ENCODE data around the gene GRIN2A. TPM values are rescaled to one million over a fixed set of nuclear protein-coding genes. Genes with fewer than 3 reads are reported as not detected.

The GRIN2A gene
- total RNA-seq, 2 donors from 2014 or later: not detected

GRCh38 chr16:9723136-9723535, 459.1 kb downstream of the GRIN2A start:
- H3K4me1 Mint-ChIP-seq: no peaks in the 10 kb centered on the region
- H3K4me3 Mint-ChIP-seq: no peak overlapping the region
- no peak for ATAC-seq (replicated peaks)
- H3K27me3 Mint-ChIP-seq: no peaks in the 10 kb centered on the region
- H3K9me3 Mint-ChIP-seq: no peaks in the 10 kb centered on the region
- no peak overlapping the region for H3K27ac Mint-ChIP-seq
- H3K36me3 Mint-ChIP-seq (ENCODE audit: low read depth): no peaks in the 10 kb centered on the region

GRCh38 chr16:9713907-9714306, 468.3 kb downstream of the GRIN2A start:
- H3K4me3 Mint-ChIP-seq: no peak overlapping the region
- ATAC-seq (replicated peaks): no peak
- H3K4me1 Mint-ChIP-seq: no peaks in the 10 kb centered on the region
- H3K27ac Mint-ChIP-seq: no peak overlapping the region
- no peaks in the 10 kb centered on the region for H3K36me3 Mint-ChIP-seq (ENCODE audit: low read depth)
- no peaks in the 10 kb centered on the region for H3K27me3 Mint-ChIP-seq
- no peaks in the 10 kb centered on the region for H3K9me3 Mint-ChIP-seq

GRCh38 chr16:9713156-9713555, 469.1 kb downstream of the GRIN2A start:
- Mint-ChIP-seq H3K4me3 (no peak overlapping the region), H3K4me1 (no peaks in the 10 kb centered on the region), H3K36me3 (ENCODE audit: low read depth) (no peaks in the 10 kb centered on the region), H3K27ac (no peak overlapping the region), H3K9me3 (no peaks in the 10 kb centered on the region), H3K27me3 (no peaks in the 10 kb centered on the region)
- no peak for ATAC-seq (replicated peaks)

- Mint-ChIP-seq H3K27me3 (no peaks in the 10 kb centered on the region), H3K27ac (no peak overlapping the region), H3K4me3 (no peak overlapping the region), H3K9me3 (peaks cover 4% of the 10 kb centered on the region), H3K4me1 (no peaks in the 10 kb centered on the region), H3K36me3 (ENCODE audit: low read depth) (no peaks in the 10 kb centered on the region)
- ATAC-seq (replicated peaks): no peak
These were observed 473.1 kb downstream of the GRIN2A start for GRCh38 chr16:9708972-9709620.

GRCh38 chr16:9706217-9706836, 475.9 kb downstream of the GRIN2A start:
- ATAC-seq (replicated peaks): no peak
- Mint-ChIP-seq H3K9me3 (peaks cover 4% of the 10 kb centered on the region), H3K27me3 (no peaks in the 10 kb centered on the region), H3K36me3 (ENCODE audit: low read depth) (no peaks in the 10 kb centered on the region), H3K4me3 (no peak overlapping the region), H3K27ac (no peak overlapping the region), H3K4me1 (no peaks in the 10 kb centered on the region)

GRCh38 chr16:9703731-9704130, 478.5 kb downstream of the GRIN2A start:
- Mint-ChIP-seq H3K36me3 (ENCODE audit: low read depth) (no peaks in the 10 kb centered on the region), H3K4me1 (no peaks in the 10 kb centered on the region), H3K27ac (no peak overlapping the region), H3K27me3 (no peaks in the 10 kb centered on the region), H3K9me3 (peaks cover 4% of the 10 kb centered on the region), H3K4me3 (no peak overlapping the region)
- no peak for ATAC-seq (replicated peaks)

Other genes with a start within 250 kb of the GRIN2A start
- 10 to 100 TPM; 23.7 to 25.8 TPM for gene ATF7IP2, start 203.6 kb upstream of the GRIN2A start, total RNA-seq

All from activated T-helper 17 cell treated with anti-CD3 and anti-CD28 coated beads, Interleukin-2, amount 50 U/mL, for 72 hours (primary cell).